Measurements from ENCODE around the gene PYGB. TPM values are rescaled to one million over a fixed set of nuclear protein-coding genes. Genes with fewer than 3 reads are reported as not detected.

The PYGB gene
- total RNA-seq, 1 experiment from 2014 or later: 216 TPM

GRCh38 chr20:25227317-25227831 lies 20.5 kb upstream of the PYGB start:
- CTCF ChIA-PET: interaction anchor here (0.6 kb wide), 1 partner anchor 160 kb away, joined by 3 read pairs; no protein-coding TSS in a partner anchor
- H3K4me1 ChIP-seq (ENCODE audit: insufficient read depth, low read length): peaks cover 49% of the 10 kb centered on the region
- intact Hi-C loops (cut with micrococcal nuclease): no loop called here

GRCh38 chr20:25229486-25230165 lies 18.3 kb upstream of the PYGB start:
- Histone ChIP-seq H3K4me1 (ENCODE audit: insufficient read depth, low read length) (peaks cover 50% of the 10 kb centered on the region), H3K9me2 (replicated peaks; ENCODE audit: low read length) (no peaks in the 10 kb centered on the region), H3K9me3 (ENCODE audit: low read length) (no peaks in the 10 kb centered on the region), H3K4me2 (ENCODE audit: low read length) (no peak overlapping the region), H2AFZ (ENCODE audit: low read length) (no peak overlapping the region), H3K36me3 (ENCODE audit: low read depth, low read length) (peaks cover 10% of the 10 kb centered on the region; the same call in 1 of the 2 replicates), H4K20me1 (ENCODE audit: low read length) (no peaks in the 10 kb centered on the region), H3K4me3 (ENCODE audit: low read length) (no peak overlapping the region), H3K27ac (ENCODE audit: low read length) (peak overlapping the region; percentile 97; the same call in 1 of the 2 replicates), H3K27me3 (ENCODE audit: low read length) (no peaks in the 10 kb centered on the region), H3K9ac (ENCODE audit: low read length) (no peak overlapping the region), H3F3A (ENCODE audit: low read length, unreplicated experiment) (no peaks in the 10 kb centered on the region), H3K79me2 (ENCODE audit: low read length) (no peaks in the 10 kb centered on the region)
- ATAC-seq: no peak
- no peak for DNase-seq
- intact Hi-C loops (cut with micrococcal nuclease): loop anchor here (5.0 kb wide), 1 partner anchor 32 kb away; the partner anchor contains the start of gene ENTPD6
- CTCF ChIA-PET: interaction anchor here (1.6 kb wide), 1 partner anchor 17 kb away, joined by 4 read pairs; no protein-coding TSS in a partner anchor
- no TSS peak for BruUV-seq (replicated peaks)
- no peak for TF ChIP-seq EZH2phosphoT487 (IDR thresholded peaks at IDR 0.05; ENCODE audit: borderline replicate concordance, low read length)
- TF ChIP-seq EZH2 (IDR thresholded peaks at IDR 0.05; ENCODE audit: low read length, unreplicated experiment): no peak
- no peak for TF ChIP-seq CTCF (conservative IDR thresholded peaks at IDR 0.05; ENCODE audit: low read depth, low read length)
- POLR2A ChIA-PET (ENCODE audit: unreplicated experiment): no interaction called here

More at GRCh38 chr20:25227317-25227831, 20.5 kb upstream of the PYGB start:
- Histone ChIP-seq H3K79me2 (ENCODE audit: low read length) (0 out of 2 replicates have a peak, but pooled peaks cover 7% of the 10 kb centered on the region), H3K36me3 (ENCODE audit: low read depth, low read length) (peaks cover 15% of the 10 kb centered on the region; the same call in 1 of the 2 replicates), H3K9me2 (replicated peaks; ENCODE audit: low read length) (no peaks in the 10 kb centered on the region), H3K4me2 (ENCODE audit: low read length) (peak overlapping the region; percentile 12), H4K20me1 (ENCODE audit: low read length) (no peaks in the 10 kb centered on the region), H3K27ac (ENCODE audit: low read length) (peak overlapping the region; percentile 62), H3F3A (ENCODE audit: low read length, unreplicated experiment) (no peaks in the 10 kb centered on the region), H3K9me3 (ENCODE audit: low read length) (no peaks in the 10 kb centered on the region), H2AFZ (ENCODE audit: low read length) (no peak overlapping the region), H3K4me3 (ENCODE audit: low read length) (no peak overlapping the region), H3K27me3 (ENCODE audit: low read length) (no peaks in the 10 kb centered on the region), H3K9ac (ENCODE audit: low read length) (peak overlapping the region; percentile 17; the same call in 1 of the 2 replicates)
- POLR2A ChIA-PET (ENCODE audit: unreplicated experiment): interaction anchor here (1.3 kb wide), 1 partner anchor 19 kb away, joined by 6 read pairs; no protein-coding TSS in a partner anchor
- ATAC-seq: no peak
- TF ChIP-seq EZH2 (IDR thresholded peaks at IDR 0.05; ENCODE audit: low read length, unreplicated experiment) (no peak), CTCF (conservative IDR thresholded peaks at IDR 0.05; ENCODE audit: low read depth, low read length) (no peak), EZH2phosphoT487 (IDR thresholded peaks at IDR 0.05; ENCODE audit: borderline replicate concordance, low read length) (no peak)
- peak; percentile 81 for DNase-seq
- no TSS peak for BruUV-seq (replicated peaks)

Data from PC-3 (cell line).